K562 (cell line): Measurements from ENCODE around the gene CDCA5. TPM values are rescaled to one million over a fixed set of nuclear protein-coding genes. Genes with fewer than 3 reads are reported as not detected.

Experiments used
- ATAC-seq: fragments of 200-7000 bp; cut with Tn5 transposase; 3 replicates; pipeline ENCODE4 v1.9.1; 2020; ENCODE audit warnings: moderate library complexity
- BruUV-seq: library from RNA; stranded (reverse); fragments of 400-500 nt; replicated peaks from 2 replicates; lab custom pipeline; 2021; lab: Mats Ljungman, UMichigan
- CTCF ChIA-PET: fragments of 300-600 bp; formaldehyde crosslinking; extraction: SDS; loops from one replicate; lab custom pipeline; 2021; ENCODE audit warnings: low intra/inter-chr PET ratio; lab: Yijun Ruan, JAX
- POLR2A ChIA-PET: fragments of 300-600, 350-650 bp; sonication (Branson Sonifier 250); formaldehyde crosslinking; extraction: SDS; loops from one replicate; lab custom pipeline; 2021; ENCODE audit warnings: antibody characterized with exemption, inconsistent platforms; lab: Yijun Ruan, JAX
- DNase-seq, 4 experiments: peaks; one replicate each; pipeline versions ENCODE4 v3.0.0 to v3.0.0-alpha.2; 2011 to 2018; ENCODE audit warnings: low spot score in 3 of 4, mixed read lengths in 3 of 4; ENCODE audit errors: extremely low read depth in 1 of 4
- FAIRE-seq: peaks from 2 replicates; lab custom pipeline; 2011; peaks lifted over from hg19 to GRCh38; lab: Jason Lieb, UNC
- H2AFZ ChIP-seq: 2 replicates; pipeline ENCODE4 v1.6.0; 2011; ENCODE audit warnings: low read depth, low read length, control low read depth, inconsistent platforms
- H3K27ac ChIP-seq: fragments of 200-600 bp; 3 replicates; pipeline ENCODE4 v1.8.0; 2011; ENCODE audit warnings: low read depth, mild to moderate bottlenecking, control low read depth, inconsistent platforms, low read length, moderate library complexity, mixed read lengths; ENCODE audit errors: extremely low read depth
- H3K27me3 ChIP-seq, 2 experiments: fragments of 300-600 bp in 1 of 2; 2 replicates in 1 of 2; 3 replicates in 1 of 2; pipeline versions ENCODE4 v1.6.0 to v1.8.0; 2011; ENCODE audit warnings: inconsistent platforms in 2 of 2, low read length in 2 of 2, mild to moderate bottlenecking in 1 of 2, mixed read lengths in 1 of 2, moderate library complexity in 1 of 2; ENCODE audit not compliant: control insufficient read depth in 2 of 2, insufficient read depth in 2 of 2
- H3K36me3 ChIP-seq: fragments of 300-600 bp; 3 replicates; pipeline ENCODE4 v1.8.0; 2011; ENCODE audit warnings: mild to moderate bottlenecking, low read length, inconsistent platforms; ENCODE audit not compliant: control insufficient read depth, insufficient read depth
- H3K4me1 ChIP-seq, 2 experiments: fragments of 200-600 bp in 1 of 2; replicated peaks in 1 of 2; 2 replicates in 1 of 2; 3 replicates in 1 of 2; pipeline versions ENCODE4 v1.5.1 to v1.8.0; 2011; ENCODE audit warnings: inconsistent platforms in 2 of 2, low read length in 2 of 2, mild to moderate bottlenecking in 1 of 2, mixed read lengths in 1 of 2, moderate library complexity in 1 of 2; ENCODE audit not compliant: control insufficient read depth in 2 of 2, insufficient read depth in 2 of 2
- H3K4me2 ChIP-seq: 2 replicates; pipeline ENCODE4 v1.6.1; 2011; ENCODE audit warnings: low read length, control low read depth, inconsistent platforms, mixed read lengths; ENCODE audit not compliant: insufficient read depth
- H3K4me3 ChIP-seq: fragments of 200-600 bp; sonication (generic), shearing (Covaris generic); 2 replicates; pipeline ENCODE4 v1.5.1; 2016; ENCODE audit warnings: control low read depth, inconsistent platforms
- H3K79me2 ChIP-seq: fragments of 200-600 bp; 3 replicates; pipeline ENCODE4 v1.8.0; 2011; ENCODE audit warnings: low read length, inconsistent platforms; ENCODE audit not compliant: control insufficient read depth, insufficient read depth
- H3K9ac ChIP-seq, 2 experiments: 2 replicates each; pipeline versions ENCODE4 v1.6.0 to v1.6.1; 2011; ENCODE audit warnings: low read depth in 2 of 2, low read length in 2 of 2, control low read depth in 1 of 2, inconsistent platforms in 1 of 2, mild to moderate bottlenecking in 1 of 2, mixed read lengths in 1 of 2; ENCODE audit not compliant: insufficient read depth in 1 of 2
- H3K9me1 ChIP-seq: one replicate; pipeline ENCODE4 v1.6.0; 2011; ENCODE audit warnings: inconsistent platforms, mild to moderate bottlenecking, low read length, moderate library complexity; ENCODE audit not compliant: control insufficient read depth, insufficient read depth
- H3K9me3 ChIP-seq: replicated peaks from 2 replicates; pipeline ENCODE4 v1.5.1; 2011; ENCODE audit warnings: low read depth, low read length, inconsistent platforms; ENCODE audit not compliant: control insufficient read depth, insufficient read depth
- H4K20me1 ChIP-seq: replicated peaks from 2 replicates; pipeline ENCODE4 v1.6.1; 2011; ENCODE audit warnings: low read length, inconsistent platforms, mixed read lengths; ENCODE audit not compliant: control insufficient read depth, insufficient read depth
- CBFA2T2 ChIP-seq: fragments of 450-650 bp; conservative IDR thresholded peaks from 2 replicates; pipeline ENCODE4 v1.6.1; 2017; ENCODE audit warnings: mild to moderate bottlenecking
- E2F3 ChIP-seq: fragments of 250-450 bp; sonication (Bioruptor Pico); IDR thresholded peaks from 2 replicates; pipeline ENCODE4 v1.4.0; 2020; ENCODE audit warnings: mild to moderate bottlenecking
- KAT2B ChIP-seq: IDR thresholded peaks from one replicate; pipeline ENCODE4 v1.6.1; 2012; ENCODE audit warnings: low read depth, mild to moderate bottlenecking, control low read depth, inconsistent platforms, low read length, moderate library complexity
- RBM39 ChIP-seq: fragments of 200-400 bp; formaldehyde crosslinking; optimal IDR thresholded peaks from 2 replicates; pipeline ENCODE3; 2018; ENCODE audit warnings: low read depth, low read length
- SNRNP70 ChIP-seq: fragments of 200-400 bp; formaldehyde crosslinking; optimal IDR thresholded peaks from 2 replicates; pipeline ENCODE3; 2017; ENCODE audit warnings: low read depth, low read length
- ZFP30 ChIP-seq: fragments of 250-450 bp; sonication (Bioruptor Pico); IDR thresholded peaks from 2 replicates; pipeline ENCODE4 v1.8.0; 2022; ENCODE audit warnings: moderate library complexity, mild to moderate bottlenecking, inconsistent platforms, borderline replicate concordance
- ZNF589 ChIP-seq: fragments of 200-800 bp; sonication (Bioruptor generic); IDR thresholded peaks from 2 replicates; pipeline ENCODE4 v1.6.1; 2016; ENCODE audit warnings: low read depth, missing genetic modification characterization, missing compliant biosample characterization
- ZNF699 ChIP-seq: fragments of 250-450 bp; sonication (Bioruptor Pico); IDR thresholded peaks from 2 replicates; pipeline ENCODE4 v1.8.0; 2021; ENCODE audit warnings: mild to moderate bottlenecking, moderate library complexity; ENCODE audit not compliant: insufficient replicate concordance
- ZNF764 ChIP-seq: fragments of 250-450 bp; sonication (Bioruptor Pico); IDR thresholded peaks from 2 replicates; pipeline ENCODE4 v1.4.0; 2020; ENCODE audit warnings: low read depth, mild to moderate bottlenecking, moderate library complexity
- ZNF830 ChIP-seq: fragments of 250-450 bp; sonication (Bioruptor Pico); IDR thresholded peaks from 2 replicates; pipeline ENCODE4 v1.5.0; 2021; ENCODE audit warnings: mild to moderate bottlenecking
- WGBS: fragments of 100-300 bp; shearing (Covaris generic); methylation state at CpG from one replicate; pipeline ENCODE4 v1.1.6; 2016; ENCODE audit warnings: low coverage, mixed read lengths; ENCODE audit not compliant: insufficient coverage; ENCODE audit errors: missing lambda C conversion rate; 5-methylcytosine and 5-hydroxymethylcytosine counted together
- in situ Hi-C: fragments of 300-500 bp; cut with MboI; formaldehyde crosslinking; loops from 4 replicates; pipeline ENCODE4 v1.15.0; 2018; ENCODE audit warnings: inconsistent platforms, mixed read lengths
- intact Hi-C: fragments of 100-400 bp; cut with micrococcal nuclease; formaldehyde crosslinking; loops from 2 replicates; pipeline ENCODE4 v1.14.2; 2022
- polyA plus RNA-seq, 8 experiments: library from polyadenylated mRNA; depleted of rRNA in 4 of 8; stranded (reverse) in 5 of 8; unstranded in 3 of 8; fragments of >200 nt; fragmentation: Nextera tagmentation in 2 of 8; fragmentation: Illumina TruSeq in 1 of 8; extraction: Ambion mirVana in 2 of 8; extraction: Trizol in 1 of 8; gene quantifications; 2 replicates each; pipeline versions ENCODE4 v1.2.1 to v1.2.3, GENCODE V29; 2011 to 2014; ENCODE audit warnings: inconsistent platforms in 1 of 8, missing spikeins in 1 of 8
- total RNA-seq, 7 experiments: library from RNA; depleted of rRNA in 6 of 7; stranded (reverse); fragments of >200 nt in 6 of 7; fragmentation: Illumina TruSeq in 2 of 7; extraction: Trizol in 2 of 7; gene quantifications; 2 replicates each; pipeline versions ENCODE4 v1.2.1 to v1.2.3, GENCODE V29; 2011 to 2021; ENCODE audit warnings: low replicate concordance in 1 of 7
- TF ChIP-seq, protein P1 (sequence below): fragments of 250-450 bp; sonication (Bioruptor Pico); IDR thresholded peaks from 2 replicates; pipeline ENCODE4 v1.5.0; 2022; ENCODE audit warnings: mild to moderate bottlenecking
- TF ChIP-seq, protein P2 (sequence below), 2 experiments: fragments of 200-800 bp in 1 of 2; sonication (Bioruptor generic) in 1 of 2; sonication (generic) in 1 of 2; formaldehyde crosslinking in 1 of 2; IDR thresholded peaks in 1 of 2; conservative IDR thresholded peaks in 1 of 2; 2 replicates each; pipeline versions ENCODE4 v1.5.0 to v1.6.1; 2016 to 2020; ENCODE audit warnings: missing compliant biosample characterization in 1 of 2, missing genetic modification characterization in 1 of 2, missing genetic modification reagents in 1 of 2
- TF ChIP-seq, protein P3 (sequence below): sonication (generic); formaldehyde crosslinking; IDR thresholded peaks from 2 replicates; pipeline ENCODE4 v1.8.0; 2022; ENCODE audit warnings: missing genetic modification reagents, mild to moderate bottlenecking, moderate library complexity, borderline replicate concordance

The CDCA5 gene
- total and polyA plus RNA-seq, 9 of the 15 experiments (the other 6 are each of a cell fraction or from before 2014, with no cell fraction given): 18.9 to 94.3 (median 64.6) TPM

DNA sequence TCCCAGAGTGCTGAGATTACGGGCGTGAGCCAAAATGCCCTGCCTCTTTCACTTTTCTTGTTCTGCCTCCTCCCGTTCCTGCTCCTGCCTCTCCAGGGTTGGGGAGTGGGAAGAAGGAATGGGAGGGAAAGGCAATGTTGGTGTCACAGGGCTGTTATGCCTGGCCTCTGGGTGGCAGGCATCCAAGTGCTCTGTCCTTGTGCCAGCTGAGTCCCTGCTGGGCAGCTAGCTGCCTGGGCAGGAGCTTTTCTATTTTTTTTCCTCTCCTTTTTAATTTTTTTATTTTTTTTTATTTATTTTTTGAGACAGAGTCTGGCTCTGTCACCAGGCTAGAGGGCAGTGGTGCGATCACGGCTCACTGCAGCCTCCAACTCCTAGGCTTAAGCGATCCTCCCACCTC is 46.9 kb downstream of the CDCA5 start:
- ATAC-seq (no peak), DNase-seq (no peak), FAIRE-seq (no peak)
- Histone ChIP-seq H3K27me3 (no peaks in the 10 kb centered on the region), H3K9ac (no peak overlapping the region), H3K79me2 (peaks cover 7% of the 10 kb centered on the region; the same call in 2 of the 3 replicates), H3K9me3 (no peaks in the 10 kb centered on the region), H4K20me1 (no peaks in the 10 kb centered on the region), H2AFZ (no peak overlapping the region), H3K27ac (no peak overlapping the region), H3K4me3 (no peak overlapping the region), H3K4me1 (peaks cover 5 to 25% of the 10 kb centered on the region in 2 experiments; a peak in 4 of 5 replicates), H3K36me3 (peaks cover 24% of the 10 kb centered on the region; the same call in 1 of the 3 replicates), H3K4me2 (no peak overlapping the region), H3K9me1 (no peaks in the 10 kb centered on the region)
- POLR2A ChIA-PET: interaction anchor here (0.9 kb wide), 1 partner anchor 76 kb away, joined by 3 read pairs; no protein-coding TSS in a partner anchor
- BruUV-seq: no TSS peak
- CTCF ChIA-PET: no interaction called here
- TF ChIP-seq, protein P1, sequence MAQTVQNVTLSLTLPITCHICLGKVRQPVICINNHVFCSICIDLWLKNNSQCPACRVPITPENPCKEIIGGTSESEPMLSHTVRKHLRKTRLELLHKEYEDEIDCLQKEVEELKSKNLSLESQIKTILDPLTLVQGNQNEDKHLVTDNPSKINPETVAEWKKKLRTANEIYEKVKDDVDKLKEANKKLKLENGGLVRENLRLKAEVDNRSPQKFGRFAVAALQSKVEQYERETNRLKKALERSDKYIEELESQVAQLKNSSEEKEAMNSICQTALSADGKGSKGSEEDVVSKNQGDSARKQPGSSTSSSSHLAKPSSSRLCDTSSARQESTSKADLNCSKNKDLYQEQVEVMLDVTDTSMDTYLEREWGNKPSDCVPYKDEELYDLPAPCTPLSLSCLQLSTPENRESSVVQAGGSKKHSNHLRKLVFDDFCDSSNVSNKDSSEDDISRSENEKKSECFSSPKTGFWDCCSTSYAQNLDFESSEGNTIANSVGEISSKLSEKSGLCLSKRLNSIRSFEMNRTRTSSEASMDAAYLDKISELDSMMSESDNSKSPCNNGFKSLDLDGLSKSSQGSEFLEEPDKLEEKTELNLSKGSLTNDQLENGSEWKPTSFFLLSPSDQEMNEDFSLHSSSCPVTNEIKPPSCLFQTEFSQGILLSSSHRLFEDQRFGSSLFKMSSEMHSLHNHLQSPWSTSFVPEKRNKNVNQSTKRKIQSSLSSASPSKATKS (CRISPR knock-in tag): no peak
- TF ChIP-seq KAT2B (no peak), ZNF764 (CRISPR knock-in tag) (no peak), ZNF830 (CRISPR knock-in tag) (no peak), ZFP30 (CRISPR knock-in tag) (no peak), ZNF589 (no peak), ZNF699 (no peak), CBFA2T2 (no peak), E2F3 (no peak), SNRNP70 (no peak), RBM39 (no peak)
- TF ChIP-seq, protein P2, sequence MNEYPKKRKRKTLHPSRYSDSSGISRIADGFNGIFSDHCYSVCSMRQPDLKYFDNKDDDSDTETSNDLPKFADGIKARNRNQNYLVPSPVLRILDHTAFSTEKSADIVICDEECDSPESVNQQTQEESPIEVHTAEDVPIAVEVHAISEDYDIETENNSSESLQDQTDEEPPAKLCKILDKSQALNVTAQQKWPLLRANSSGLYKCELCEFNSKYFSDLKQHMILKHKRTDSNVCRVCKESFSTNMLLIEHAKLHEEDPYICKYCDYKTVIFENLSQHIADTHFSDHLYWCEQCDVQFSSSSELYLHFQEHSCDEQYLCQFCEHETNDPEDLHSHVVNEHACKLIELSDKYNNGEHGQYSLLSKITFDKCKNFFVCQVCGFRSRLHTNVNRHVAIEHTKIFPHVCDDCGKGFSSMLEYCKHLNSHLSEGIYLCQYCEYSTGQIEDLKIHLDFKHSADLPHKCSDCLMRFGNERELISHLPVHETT (CRISPR knock-in tag; conservative IDR thresholded peaks at IDR 0.05 in 1 of 2, IDR thresholded peaks at IDR 0.05 in 1 of 2): no peak
- TF ChIP-seq, protein P3, sequence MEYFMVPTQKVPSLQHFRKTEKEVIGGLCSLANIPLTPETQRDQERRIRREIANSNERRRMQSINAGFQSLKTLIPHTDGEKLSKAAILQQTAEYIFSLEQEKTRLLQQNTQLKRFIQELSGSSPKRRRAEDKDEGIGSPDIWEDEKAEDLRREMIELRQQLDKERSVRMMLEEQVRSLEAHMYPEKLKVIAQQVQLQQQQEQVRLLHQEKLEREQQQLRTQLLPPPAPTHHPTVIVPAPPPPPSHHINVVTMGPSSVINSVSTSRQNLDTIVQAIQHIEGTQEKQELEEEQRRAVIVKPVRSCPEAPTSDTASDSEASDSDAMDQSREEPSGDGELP (CRISPR knock-in tag): no peak
- in situ Hi-C loops: no loop called here
- 91% methylated on average over 6 of the region's 6 CpGs for WGBS
- intact Hi-C loops: no loop called here
